GM12878 (cell line): Measurements from ENCODE around the gene RASGRF2. TPM values are rescaled to one million over a fixed set of nuclear protein-coding genes. Genes with fewer than 3 reads are reported as not detected.

Experiments used
- ATAC-seq: fragments of 200-7000 bp; cut with Tn5 transposase; 3 replicates; pipeline ENCODE4 v1.9.1; 2020; ENCODE audit warnings: mild to moderate bottlenecking, moderate library complexity
- BruUV-seq: library from RNA; stranded (reverse); fragments of 400-500 nt; replicated peaks from 2 replicates; lab custom pipeline; 2021; lab: Mats Ljungman, UMichigan
- CTCF ChIA-PET: fragments of 300-600 bp; sonication (Branson Sonifier 250); formaldehyde crosslinking; extraction: SDS; loops from one replicate; lab custom pipeline; 2021; ENCODE audit warnings: inconsistent platforms; lab: Yijun Ruan, JAX
- POLR2A ChIA-PET: fragments of 350-600 bp; formaldehyde crosslinking; extraction: SDS; loops from one replicate; lab custom pipeline; 2021; ENCODE audit warnings: inconsistent platforms; lab: Charles Lee
- RAD21 ChIA-PET: fragments of 300-600 bp; sonication (Branson Sonifier 250); formaldehyde crosslinking; loops from one replicate; lab custom pipeline; 2023; ENCODE audit warnings: antibody characterized with exemption; ENCODE audit not compliant: unreplicated experiment; lab: Charles Lee
- SMC1A ChIA-PET: fragments of 300-600 bp; sonication (Branson Sonifier 250); formaldehyde crosslinking; loops from one replicate; lab custom pipeline; 2023; ENCODE audit not compliant: unreplicated experiment, uncharacterized antibody; lab: Charles Lee
- DNase-seq: peaks from one replicate; pipeline ENCODE4 v3.0.0-alpha.2; 2011; ENCODE audit warnings: low read depth, low spot score
- FAIRE-seq: peaks from 3 replicates; lab custom pipeline; 2011; peaks lifted over from hg19 to GRCh38; lab: Jason Lieb, UNC
- H2AFZ ChIP-seq: 2 replicates; pipeline ENCODE4 v1.6.0; 2011; ENCODE audit warnings: low read depth, low read length, control low read depth; ENCODE audit not compliant: control insufficient read depth
- H3K27ac ChIP-seq: 2 replicates; pipeline ENCODE4 v1.5.1; 2011; ENCODE audit warnings: control low read depth; ENCODE audit not compliant: control insufficient read depth, insufficient read depth
- H3K27me3 ChIP-seq, 2 experiments: replicated peaks in 1 of 2; 2 replicates each; pipeline versions ENCODE4 v1.6.0 to v1.6.1; 2011; ENCODE audit warnings: low read length in 1 of 2; ENCODE audit not compliant: control insufficient read depth in 2 of 2, insufficient read depth in 2 of 2
- H3K36me3 ChIP-seq, 2 experiments: 2 replicates each; pipeline ENCODE4 v1.5.1; 2011; ENCODE audit warnings: low read length in 1 of 2; ENCODE audit not compliant: control insufficient read depth in 2 of 2, insufficient read depth in 2 of 2
- H3K4me1 ChIP-seq: 2 replicates; pipeline ENCODE4 v1.6.1; 2011; ENCODE audit warnings: mild to moderate bottlenecking, low read length, moderate library complexity, mixed read lengths; ENCODE audit not compliant: control insufficient read depth, insufficient read depth
- H3K4me2 ChIP-seq: 2 replicates; pipeline ENCODE4 v1.6.0; 2011; ENCODE audit warnings: control low read depth; ENCODE audit not compliant: control insufficient read depth, insufficient read depth
- H3K4me3 ChIP-seq: fragments of 200-600 bp; sonication (generic); 2 replicates; pipeline ENCODE4 v1.5.1; 2016
- H3K79me2 ChIP-seq: 2 replicates; pipeline ENCODE4 v1.6.0; 2011; ENCODE audit warnings: low read length; ENCODE audit not compliant: control insufficient read depth, insufficient read depth
- H3K9ac ChIP-seq: 2 replicates; pipeline ENCODE4 v1.8.0; 2011; ENCODE audit warnings: low read length, control low read depth, mixed read lengths; ENCODE audit not compliant: control insufficient read depth, insufficient read depth
- H3K9me3 ChIP-seq: replicated peaks from 3 replicates; pipeline ENCODE4 v1.5.1; 2011; ENCODE audit warnings: mild to moderate bottlenecking, low read length; ENCODE audit not compliant: control insufficient read depth, insufficient read depth
- H4K20me1 ChIP-seq: 2 replicates; pipeline ENCODE4 v1.6.0; 2011; ENCODE audit not compliant: control insufficient read depth, insufficient read depth
- ATF7 ChIP-seq: fragments of 450-650 bp; IDR thresholded peaks from 2 replicates; pipeline ENCODE4 v1.6.1; 2016; ENCODE audit warnings: low read depth, mild to moderate bottlenecking
- BMI1 ChIP-seq: fragments of 450-650 bp; IDR thresholded peaks from 2 replicates; pipeline ENCODE4 v1.6.1; 2016; ENCODE audit warnings: mild to moderate bottlenecking, moderate library complexity, borderline replicate concordance
- JUNB ChIP-seq: IDR thresholded peaks from 2 replicates; pipeline ENCODE4 v1.6.1; 2016; ENCODE audit warnings: antibody characterized with exemption, mild to moderate bottlenecking
- POLR2A ChIP-seq: IDR thresholded peaks from 2 replicates; pipeline ENCODE4 v1.6.1; 2011; ENCODE audit warnings: low read depth, mild to moderate bottlenecking, low read length
- REST ChIP-seq: IDR thresholded peaks from 2 replicates; pipeline ENCODE4 v1.6.1; 2012; ENCODE audit warnings: mild to moderate bottlenecking, low read depth, low read length
- SMAD1 ChIP-seq: fragments of 450-650 bp; IDR thresholded peaks from 2 replicates; pipeline ENCODE4 v1.6.1; 2018; ENCODE audit warnings: mild to moderate bottlenecking, low read depth; ENCODE audit not compliant: partially characterized antibody
- SREBF2 ChIP-seq: IDR thresholded peaks from 2 replicates; pipeline ENCODE4 v1.6.1; 2012; ENCODE audit warnings: mild to moderate bottlenecking, low read length
- SUPT20H ChIP-seq: IDR thresholded peaks from 2 replicates; pipeline ENCODE4 v1.6.1; 2011; ENCODE audit warnings: low read depth, mild to moderate bottlenecking, low read length, moderate library complexity, borderline replicate concordance; ENCODE audit not compliant: control insufficient read depth
- ZNF274 ChIP-seq: IDR thresholded peaks from one replicate; pipeline ENCODE4 v1.8.0; 2011; ENCODE audit not compliant: insufficient read length, insufficient read depth
- ZNF622 ChIP-seq: fragments of 450-650 bp; IDR thresholded peaks from 2 replicates; pipeline ENCODE4 v1.6.1; 2017; ENCODE audit warnings: mild to moderate bottlenecking, inconsistent platforms
- WGBS: methylation state at CpG from one replicate; pipeline ENCODE4 v1.1.6; 2016; ENCODE audit warnings: low lambda C conversion rate; ENCODE audit not compliant: insufficient replicate concordance, insufficient coverage; ENCODE audit errors: missing lambda C conversion rate; 5-methylcytosine and 5-hydroxymethylcytosine counted together
- in situ Hi-C: fragments of 300-500 bp; cut with MboI; formaldehyde crosslinking; loops from 9 replicates; pipeline ENCODE4 v1.14.3; 2018; ENCODE audit warnings: mixed read lengths
- intact Hi-C: fragments of 100-400 bp; cut with micrococcal nuclease; formaldehyde crosslinking; loops from one replicate; pipeline ENCODE4 v1.14.2; 2022; ENCODE audit not compliant: unreplicated experiment
- polyA plus RNA-seq, 11 experiments: library from polyadenylated mRNA; depleted of rRNA in 4 of 11; unstranded in 6 of 11; stranded (reverse) in 5 of 11; fragments of >200 nt; fragmentation: Nextera tagmentation in 4 of 11; fragmentation: Illumina TruSeq in 1 of 11; extraction: Ambion mirVana in 4 of 11; extraction: Trizol in 1 of 11; gene quantifications; 1 replicate in 1 of 11; 2 replicates in 10 of 11; pipeline versions ENCODE4 v1.2.1 to v1.2.3, GENCODE V29; 2011 to 2016; ENCODE audit warnings: inconsistent platforms in 2 of 11, missing spikeins in 2 of 11, low read depth in 1 of 11
- total RNA-seq, 4 experiments: library from RNA; depleted of rRNA in 3 of 4; stranded (reverse); fragments of >200 nt in 3 of 4; fragmentation: Illumina TruSeq in 1 of 4; extraction: Trizol in 1 of 4; gene quantifications; 2 replicates each; pipeline versions ENCODE4 v1.2.1 to v1.2.3, GENCODE V29; 2013 to 2021
- TF ChIP-seq, protein P1 (sequence below): IDR thresholded peaks from 2 replicates; pipeline ENCODE4 v1.6.1; 2012; ENCODE audit warnings: low read depth, low read length, improper control_type of control experiment

Gene RASGRF2
- total and polyA plus RNA-seq, 10 of the 15 experiments (the other 5 are each of a cell fraction or from before 2014, with no cell fraction given), result 0.05 to 0.24 (median 0.07) TPM

DNA sequence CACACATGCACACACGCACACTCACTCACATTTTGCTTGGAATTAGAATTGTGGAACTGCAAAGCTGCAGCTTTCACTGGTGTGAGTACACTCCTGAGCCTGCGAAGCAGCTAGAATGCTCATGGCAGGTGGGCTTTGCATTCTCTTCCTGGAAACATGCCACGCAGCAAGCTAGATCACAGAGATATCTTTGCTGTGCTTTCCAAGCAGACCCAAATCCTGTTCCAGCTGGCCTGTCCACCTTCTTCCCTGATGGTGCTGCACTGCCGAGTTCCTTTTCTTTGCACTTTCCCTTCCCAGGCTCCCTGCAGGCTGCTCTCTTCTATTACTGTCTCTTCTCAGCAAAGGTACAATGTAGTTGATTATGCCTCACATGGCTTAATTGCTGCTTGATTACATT lies 180.3 kb downstream of the RASGRF2 start:
- Histone ChIP-seq H3K4me2 (no peak overlapping the region), H4K20me1 (no peaks in the 10 kb centered on the region), H2AFZ (no peak overlapping the region), H3K27me3 (no peaks in the 10 kb centered on the region), H3K27ac (no peak overlapping the region), H3K4me1 (no peaks in the 10 kb centered on the region), H3K79me2 (no peaks in the 10 kb centered on the region), H3K9ac (no peak overlapping the region), H3K36me3 (no peaks in the 10 kb centered on the region), H3K9me3 (no peaks in the 10 kb centered on the region), H3K4me3 (no peak overlapping the region)
- WGBS, result 29% methylated on average over 4 of the region's 4 CpGs
- DNase-seq (no peak), ATAC-seq (no peak), FAIRE-seq (no peak)
- ChIA-PET CTCF (interaction anchor here (2.0 kb wide), 1 partner anchor 23 kb away, joined by 4 read pairs; no protein-coding TSS in a partner anchor), RAD21 (no interaction called here), POLR2A (no interaction called here), SMC1A (interaction anchor here (1.3 kb wide), 1 partner anchor 25 kb away, joined by 3 read pairs; no protein-coding TSS in a partner anchor)
- in situ Hi-C loops, result no loop called here
- TF ChIP-seq BMI1 (no peak), ZNF274 (no peak), SREBF2 (no peak), ATF7 (no peak), REST (no peak), ZNF622 (no peak), SUPT20H (no peak), SMAD1 (no peak), POLR2A (no peak), JUNB (no peak)
- TF ChIP-seq, protein P1, sequence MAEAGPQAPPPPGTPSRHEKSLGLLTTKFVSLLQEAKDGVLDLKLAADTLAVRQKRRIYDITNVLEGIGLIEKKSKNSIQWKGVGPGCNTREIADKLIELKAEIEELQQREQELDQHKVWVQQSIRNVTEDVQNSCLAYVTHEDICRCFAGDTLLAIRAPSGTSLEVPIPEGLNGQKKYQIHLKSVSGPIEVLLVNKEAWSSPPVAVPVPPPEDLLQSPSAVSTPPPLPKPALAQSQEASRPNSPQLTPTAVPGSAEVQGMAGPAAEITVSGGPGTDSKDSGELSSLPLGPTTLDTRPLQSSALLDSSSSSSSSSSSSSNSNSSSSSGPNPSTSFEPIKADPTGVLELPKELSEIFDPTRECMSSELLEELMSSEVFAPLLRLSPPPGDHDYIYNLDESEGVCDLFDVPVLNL, result no peak
- intact Hi-C loops, result no loop called here
- BruUV-seq, result no TSS peak
